HepG2 (cell line): ENCODE results near the gene ETS1. TPM values are rescaled to one million over a fixed set of nuclear protein-coding genes. Genes with fewer than 3 reads are reported as not detected.

Source experiments
- ATAC-seq: fragments of 200-7000 bp; cut with Tn5 transposase; 3 replicates; pipeline ENCODE4 v1.9.1; 2020; ENCODE audit warnings: mild to moderate bottlenecking, moderate library complexity
- BruUV-seq: library from RNA; stranded (reverse); fragments of 400-500 nt; replicated peaks from 2 replicates; lab custom pipeline; 2021; lab: Mats Ljungman, UMichigan
- CTCF ChIA-PET: fragments of 300-600 bp; formaldehyde crosslinking; extraction: SDS; loops from one replicate; lab custom pipeline; 2021; ENCODE audit warnings: low total read pairs, inconsistent platforms, low intra/inter-chr PET ratio; lab: Yijun Ruan, JAX
- POLR2A ChIA-PET: fragments of 350-600 bp; sonication (Branson Sonifier 250); formaldehyde crosslinking; loops from one replicate; lab custom pipeline; 2020; ENCODE audit warnings: antibody characterized with exemption, inconsistent platforms; lab: Yijun Ruan, JAX
- DNase-seq: peaks from one replicate; pipeline ENCODE4 v3.0.0-alpha.2; 2015; ENCODE audit warnings: low spot score
- FAIRE-seq: peaks from 3 replicates; lab custom pipeline; 2011; peaks lifted over from hg19 to GRCh38; lab: Jason Lieb, UNC
- H2AFZ ChIP-seq: one replicate; pipeline ENCODE4 v1.6.1; 2011; ENCODE audit warnings: low read length, inconsistent platforms
- H3K27ac ChIP-seq: fragments of 300-600 bp; 3 replicates; pipeline ENCODE4 v1.8.0; 2011; ENCODE audit warnings: mixed run types, mild to moderate bottlenecking, mixed read lengths, low read length, inconsistent platforms; ENCODE audit not compliant: insufficient read depth; ENCODE audit errors: extremely low read length
- H3K27me3 ChIP-seq, 2 experiments: fragments of 200-600 bp in 1 of 2; 2 replicates in 1 of 2; 3 replicates in 1 of 2; pipeline versions ENCODE4 v1.6.0 to v1.8.0; 2011; ENCODE audit warnings: low read length in 2 of 2, mild to moderate bottlenecking in 2 of 2, moderate library complexity in 2 of 2, inconsistent platforms in 1 of 2; ENCODE audit not compliant: insufficient read depth in 2 of 2, control insufficient read depth in 1 of 2
- H3K36me3 ChIP-seq, 2 experiments: fragments of 200-600 bp in 1 of 2; replicated peaks in 1 of 2; 2 replicates in 1 of 2; 3 replicates in 1 of 2; pipeline versions ENCODE4 v1.5.1 to v1.8.0; 2011; ENCODE audit warnings: low read length in 2 of 2, inconsistent platforms in 1 of 2; ENCODE audit not compliant: insufficient read depth in 2 of 2, control insufficient read depth in 1 of 2
- H3K4me1 ChIP-seq: 2 replicates; pipeline ENCODE4 v1.5.1; 2012; ENCODE audit warnings: low read length, inconsistent platforms; ENCODE audit not compliant: insufficient read depth
- H3K4me2 ChIP-seq: 2 replicates; pipeline ENCODE4 v1.6.0; 2011; ENCODE audit warnings: low read depth, low read length, inconsistent platforms
- H3K4me3 ChIP-seq, 3 experiments: fragments of 200-600 bp in 1 of 3; sonication (generic), shearing (Covaris generic) in 1 of 3; replicated peaks in 1 of 3; 2 replicates each; pipeline ENCODE4 v1.5.1; 2011 to 2016; ENCODE audit warnings: low read length in 3 of 3, inconsistent platforms in 2 of 3, low read depth in 2 of 3, mild to moderate bottlenecking in 2 of 3, control low read depth in 1 of 3, mixed read lengths in 1 of 3; ENCODE audit not compliant: insufficient read depth in 1 of 3
- H3K79me2 ChIP-seq: one replicate; pipeline ENCODE4 v1.6.1; 2011; ENCODE audit warnings: low read length, inconsistent platforms; ENCODE audit not compliant: insufficient read depth
- H3K9ac ChIP-seq: 2 replicates; pipeline ENCODE4 v1.6.0; 2011; ENCODE audit warnings: mild to moderate bottlenecking, low read depth, low read length, inconsistent platforms; ENCODE audit not compliant: insufficient read depth
- H3K9me3 ChIP-seq: 2 replicates; pipeline ENCODE4 v1.5.1; 2012; ENCODE audit warnings: mild to moderate bottlenecking, low read length
- H4K20me1 ChIP-seq: 2 replicates; pipeline ENCODE4 v1.6.0; 2011; ENCODE audit warnings: inconsistent platforms, mild to moderate bottlenecking, low read length, moderate library complexity; ENCODE audit not compliant: insufficient read depth
- CCAR2 ChIP-seq: fragments of 200-400 bp; formaldehyde crosslinking; optimal IDR thresholded peaks from 2 replicates; pipeline ENCODE3; 2018; ENCODE audit warnings: low read depth, mild to moderate bottlenecking, low read length, moderate library complexity
- NFE2 ChIP-seq: sonication (generic); formaldehyde crosslinking; IDR thresholded peaks from 2 replicates; pipeline ENCODE4 v1.4.0; 2020; ENCODE audit warnings: missing genetic modification reagents
- NPAS2 ChIP-seq: sonication (generic); formaldehyde crosslinking; IDR thresholded peaks from 2 replicates; pipeline ENCODE4 v1.8.0; 2022; ENCODE audit warnings: mild to moderate bottlenecking, missing genetic modification reagents, borderline replicate concordance
- SP1 ChIP-seq, 2 experiments: fragments of 450-650 bp in 1 of 2; sonication (generic) in 1 of 2; formaldehyde crosslinking in 1 of 2; IDR thresholded peaks; 2 replicates each; pipeline versions ENCODE4 v1.4.0 to v1.6.1; 2016 to 2020; ENCODE audit warnings: missing genetic modification reagents in 1 of 2
- ZFAT ChIP-seq: sonication (generic); formaldehyde crosslinking; conservative IDR thresholded peaks from 2 replicates; pipeline ENCODE4 v1.8.1; 2023; ENCODE audit warnings: missing genetic modification reagents, inconsistent platforms
- ZNF34 ChIP-seq: sonication (generic); formaldehyde crosslinking; IDR thresholded peaks from 2 replicates; pipeline ENCODE4 v1.4.0; 2020; ENCODE audit warnings: mild to moderate bottlenecking, missing genetic modification reagents, borderline replicate concordance
- ZNF605 ChIP-seq: sonication (generic); formaldehyde crosslinking; IDR thresholded peaks from 2 replicates; pipeline ENCODE4 v1.8.0; 2022; ENCODE audit warnings: mild to moderate bottlenecking, missing genetic modification reagents
- ZNF652 ChIP-seq: IDR thresholded peaks from 2 replicates; pipeline ENCODE4 v1.6.1; 2016; ENCODE audit warnings: low read depth, borderline replicate concordance
- ZNF792 ChIP-seq: IDR thresholded peaks from 2 replicates; pipeline ENCODE4 v1.6.1; 2016
- WGBS: methylation state at CpG from one replicate; pipeline ENCODE4 v1.1.6; 2017; ENCODE audit warnings: low lambda C conversion rate; 5-methylcytosine and 5-hydroxymethylcytosine counted together
- in situ Hi-C: cut with HindIII; loops from 2 replicates; pipeline ENCODE4 v1.10.0; 2017; ENCODE audit warnings: low pct_unique_long_range_greater_than_20kb; ENCODE audit not compliant: extremely low pct_ligation_motif_present
- intact Hi-C: fragments of 100-400 bp; cut with micrococcal nuclease; formaldehyde crosslinking; loops from one replicate; pipeline ENCODE4 v1.10.0; 2022; ENCODE audit not compliant: unreplicated experiment
- polyA plus RNA-seq, 8 experiments: library from polyadenylated mRNA; depleted of rRNA in 3 of 8; stranded (reverse) in 7 of 8; unstranded in 1 of 8; fragments of >200 nt; fragmentation: Illumina TruSeq in 4 of 8; extraction: Trizol in 4 of 8; gene quantifications; 2 replicates each; pipeline versions ENCODE4 v1.2.1 to v1.2.3, GENCODE V29; 2011 to 2016; ENCODE audit warnings: low read depth in 4 of 8, missing spikeins in 1 of 8, mixed read lengths in 1 of 8; ENCODE audit not compliant: insufficient read depth in 1 of 8
- total RNA-seq, 5 experiments: library from RNA; depleted of rRNA; stranded (reverse); fragments of >200 nt; fragmentation: Illumina TruSeq; extraction: Trizol; gene quantifications; 2 replicates each; pipeline ENCODE4 v1.2.3, GENCODE V29; 2016; ENCODE audit warnings: low read depth in 1 of 5
- TF ChIP-seq, protein P1 (sequence below): IDR thresholded peaks from 2 replicates; pipeline ENCODE4 v1.6.1; 2016; ENCODE audit warnings: missing compliant biosample characterization, missing genetic modification reagents, borderline replicate concordance
- TF ChIP-seq, protein P2 (sequence below): sonication (generic); formaldehyde crosslinking; IDR thresholded peaks from 2 replicates; pipeline ENCODE4 v1.4.0; 2020; ENCODE audit warnings: missing genetic modification reagents, borderline replicate concordance
- TF ChIP-seq, protein P3 (sequence below): sonication (generic); formaldehyde crosslinking; conservative IDR thresholded peaks from 2 replicates; pipeline ENCODE4 v1.4.0; 2020; ENCODE audit warnings: missing genetic modification reagents
- TF ChIP-seq, protein P4 (sequence below): sonication (generic); formaldehyde crosslinking; IDR thresholded peaks from 2 replicates; pipeline ENCODE4 v1.4.0; 2020; ENCODE audit warnings: missing genetic modification reagents

The ETS1 gene
- total and polyA plus RNA-seq, 2 of the 13 experiments (the other 11 are each of a cell fraction or from before 2014, with no cell fraction given): 0.18 to 0.34 TPM

DNA sequence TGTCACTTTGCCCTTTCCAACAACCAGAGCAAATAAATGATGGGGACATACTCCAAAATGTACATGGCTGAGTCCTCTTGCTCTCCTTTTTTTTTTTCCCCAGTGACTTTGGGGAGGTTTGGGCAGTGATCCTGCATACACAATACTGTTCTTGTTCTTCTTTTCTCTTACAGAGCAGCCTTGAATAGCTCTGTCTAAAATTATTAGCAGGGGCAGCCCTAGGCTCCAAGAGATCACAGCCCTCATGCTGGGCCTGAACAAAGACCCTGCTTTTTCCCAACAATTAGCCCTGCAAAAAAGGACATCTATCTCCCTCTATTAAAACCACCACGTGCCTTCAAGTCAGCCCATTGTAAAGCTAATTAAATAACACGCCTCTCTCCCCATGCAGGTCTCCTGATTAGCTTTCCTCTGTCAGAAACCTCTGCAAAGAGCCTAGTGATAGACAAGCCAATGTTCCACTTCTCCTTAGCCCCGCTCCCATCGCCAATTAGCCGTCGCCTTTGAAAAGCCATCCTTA is 54.7 kb downstream of the ETS1 start (continued):
- TF ChIP-seq SP1 (IDR thresholded peaks at IDR 0.05): no peak
- TF ChIP-seq SP1 (CRISPR knock-in tag; IDR thresholded peaks at IDR 0.05): no peak
- TF ChIP-seq, protein P1, sequence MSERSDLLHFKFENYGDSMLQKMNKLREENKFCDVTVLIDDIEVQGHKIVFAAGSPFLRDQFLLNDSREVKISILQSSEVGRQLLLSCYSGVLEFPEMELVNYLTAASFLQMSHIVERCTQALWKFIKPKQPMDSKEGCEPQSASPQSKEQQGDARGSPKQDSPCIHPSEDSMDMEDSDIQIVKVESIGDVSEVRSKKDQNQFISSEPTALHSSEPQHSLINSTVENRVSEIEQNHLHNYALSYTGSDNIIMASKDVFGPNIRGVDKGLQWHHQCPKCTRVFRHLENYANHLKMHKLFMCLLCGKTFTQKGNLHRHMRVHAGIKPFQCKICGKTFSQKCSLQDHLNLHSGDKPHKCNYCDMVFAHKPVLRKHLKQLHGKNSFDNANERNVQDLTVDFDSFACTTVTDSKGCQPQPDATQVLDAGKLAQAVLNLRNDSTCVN (CRISPR knock-in tag): no peak
- TF ChIP-seq, all 625 proteins: peak for 0

DNA sequence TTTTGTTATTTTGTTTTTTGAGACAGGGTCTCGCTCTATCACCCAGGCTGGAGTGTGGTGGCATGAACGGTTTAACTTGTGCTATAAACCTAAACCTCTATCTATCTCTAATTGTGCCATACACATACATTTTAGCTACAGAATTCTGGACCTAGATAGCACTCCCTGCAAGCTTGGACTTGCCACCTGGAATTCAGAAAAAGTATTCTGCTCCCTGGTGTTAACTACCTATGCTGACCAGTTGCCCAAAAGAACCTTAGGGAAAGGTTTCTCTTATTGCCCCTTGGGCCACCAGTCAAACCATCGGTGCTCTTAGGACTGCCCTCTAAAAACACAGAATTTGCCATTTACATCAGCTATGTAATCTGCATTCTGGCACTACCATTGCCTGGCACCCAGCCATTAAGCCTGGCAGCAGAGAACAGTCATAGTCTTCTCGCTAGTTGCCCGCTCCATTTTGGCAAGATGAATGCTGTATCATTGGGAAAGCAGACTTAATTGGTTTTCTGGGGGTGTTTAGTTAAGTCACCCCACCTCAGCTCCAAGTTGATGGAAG is 55.3 kb downstream of the ETS1 start:
- Histone ChIP-seq H3K27me3 (no peaks in the 10 kb centered on the region), H3K9ac (no peak overlapping the region), H3K4me1 (no peaks in the 10 kb centered on the region), H4K20me1 (no peaks in the 10 kb centered on the region), H3K4me2 (no peak overlapping the region), H3K9me3 (no peaks in the 10 kb centered on the region), H3K27ac (no peak overlapping the region), H2AFZ (no peak overlapping the region), H3K79me2 (no peaks in the 10 kb centered on the region), H3K36me3 (no peaks in the 10 kb centered on the region), H3K4me3 (no peak overlapping the region)
- ATAC-seq (no peak), DNase-seq (no peak), FAIRE-seq (no peak)
- no TSS peak for BruUV-seq
- in situ Hi-C loops (no loop called here), intact Hi-C loops (no loop called here)
- CTCF ChIA-PET: no interaction called here
- 3% methylated on average over 5 of the region's 5 CpGs for WGBS
- POLR2A ChIA-PET: no interaction called here
- TF ChIP-seq NPAS2 (CRISPR knock-in tag): no peak
- no peak for TF ChIP-seq ZNF792
- no peak for TF ChIP-seq ZNF34 (CRISPR knock-in tag)
- no peak for TF ChIP-seq NFE2 (CRISPR knock-in tag)
- TF ChIP-seq, protein P2, sequence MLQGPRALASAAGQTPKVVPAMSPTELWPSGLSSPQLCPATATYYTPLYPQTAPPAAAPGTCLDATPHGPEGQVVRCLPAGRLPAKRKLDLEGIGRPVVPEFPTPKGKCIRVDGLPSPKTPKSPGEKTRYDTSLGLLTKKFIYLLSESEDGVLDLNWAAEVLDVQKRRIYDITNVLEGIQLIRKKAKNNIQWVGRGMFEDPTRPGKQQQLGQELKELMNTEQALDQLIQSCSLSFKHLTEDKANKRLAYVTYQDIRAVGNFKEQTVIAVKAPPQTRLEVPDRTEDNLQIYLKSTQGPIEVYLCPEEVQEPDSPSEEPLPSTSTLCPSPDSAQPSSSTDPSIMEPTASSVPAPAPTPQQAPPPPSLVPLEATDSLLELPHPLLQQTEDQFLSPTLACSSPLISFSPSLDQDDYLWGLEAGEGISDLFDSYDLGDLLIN: no peak
- TF ChIP-seq CCAR2: no peak
- TF ChIP-seq, protein P3, sequence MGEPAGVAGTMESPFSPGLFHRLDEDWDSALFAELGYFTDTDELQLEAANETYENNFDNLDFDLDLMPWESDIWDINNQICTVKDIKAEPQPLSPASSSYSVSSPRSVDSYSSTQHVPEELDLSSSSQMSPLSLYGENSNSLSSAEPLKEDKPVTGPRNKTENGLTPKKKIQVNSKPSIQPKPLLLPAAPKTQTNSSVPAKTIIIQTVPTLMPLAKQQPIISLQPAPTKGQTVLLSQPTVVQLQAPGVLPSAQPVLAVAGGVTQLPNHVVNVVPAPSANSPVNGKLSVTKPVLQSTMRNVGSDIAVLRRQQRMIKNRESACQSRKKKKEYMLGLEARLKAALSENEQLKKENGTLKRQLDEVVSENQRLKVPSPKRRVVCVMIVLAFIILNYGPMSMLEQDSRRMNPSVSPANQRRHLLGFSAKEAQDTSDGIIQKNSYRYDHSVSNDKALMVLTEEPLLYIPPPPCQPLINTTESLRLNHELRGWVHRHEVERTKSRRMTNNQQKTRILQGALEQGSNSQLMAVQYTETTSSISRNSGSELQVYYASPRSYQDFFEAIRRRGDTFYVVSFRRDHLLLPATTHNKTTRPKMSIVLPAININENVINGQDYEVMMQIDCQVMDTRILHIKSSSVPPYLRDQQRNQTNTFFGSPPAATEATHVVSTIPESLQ (CRISPR knock-in tag): no peak
- no peak for TF ChIP-seq ZFAT (CRISPR knock-in tag)
- TF ChIP-seq ZNF652 (CRISPR knock-in tag): no peak
- TF ChIP-seq, protein P4, sequence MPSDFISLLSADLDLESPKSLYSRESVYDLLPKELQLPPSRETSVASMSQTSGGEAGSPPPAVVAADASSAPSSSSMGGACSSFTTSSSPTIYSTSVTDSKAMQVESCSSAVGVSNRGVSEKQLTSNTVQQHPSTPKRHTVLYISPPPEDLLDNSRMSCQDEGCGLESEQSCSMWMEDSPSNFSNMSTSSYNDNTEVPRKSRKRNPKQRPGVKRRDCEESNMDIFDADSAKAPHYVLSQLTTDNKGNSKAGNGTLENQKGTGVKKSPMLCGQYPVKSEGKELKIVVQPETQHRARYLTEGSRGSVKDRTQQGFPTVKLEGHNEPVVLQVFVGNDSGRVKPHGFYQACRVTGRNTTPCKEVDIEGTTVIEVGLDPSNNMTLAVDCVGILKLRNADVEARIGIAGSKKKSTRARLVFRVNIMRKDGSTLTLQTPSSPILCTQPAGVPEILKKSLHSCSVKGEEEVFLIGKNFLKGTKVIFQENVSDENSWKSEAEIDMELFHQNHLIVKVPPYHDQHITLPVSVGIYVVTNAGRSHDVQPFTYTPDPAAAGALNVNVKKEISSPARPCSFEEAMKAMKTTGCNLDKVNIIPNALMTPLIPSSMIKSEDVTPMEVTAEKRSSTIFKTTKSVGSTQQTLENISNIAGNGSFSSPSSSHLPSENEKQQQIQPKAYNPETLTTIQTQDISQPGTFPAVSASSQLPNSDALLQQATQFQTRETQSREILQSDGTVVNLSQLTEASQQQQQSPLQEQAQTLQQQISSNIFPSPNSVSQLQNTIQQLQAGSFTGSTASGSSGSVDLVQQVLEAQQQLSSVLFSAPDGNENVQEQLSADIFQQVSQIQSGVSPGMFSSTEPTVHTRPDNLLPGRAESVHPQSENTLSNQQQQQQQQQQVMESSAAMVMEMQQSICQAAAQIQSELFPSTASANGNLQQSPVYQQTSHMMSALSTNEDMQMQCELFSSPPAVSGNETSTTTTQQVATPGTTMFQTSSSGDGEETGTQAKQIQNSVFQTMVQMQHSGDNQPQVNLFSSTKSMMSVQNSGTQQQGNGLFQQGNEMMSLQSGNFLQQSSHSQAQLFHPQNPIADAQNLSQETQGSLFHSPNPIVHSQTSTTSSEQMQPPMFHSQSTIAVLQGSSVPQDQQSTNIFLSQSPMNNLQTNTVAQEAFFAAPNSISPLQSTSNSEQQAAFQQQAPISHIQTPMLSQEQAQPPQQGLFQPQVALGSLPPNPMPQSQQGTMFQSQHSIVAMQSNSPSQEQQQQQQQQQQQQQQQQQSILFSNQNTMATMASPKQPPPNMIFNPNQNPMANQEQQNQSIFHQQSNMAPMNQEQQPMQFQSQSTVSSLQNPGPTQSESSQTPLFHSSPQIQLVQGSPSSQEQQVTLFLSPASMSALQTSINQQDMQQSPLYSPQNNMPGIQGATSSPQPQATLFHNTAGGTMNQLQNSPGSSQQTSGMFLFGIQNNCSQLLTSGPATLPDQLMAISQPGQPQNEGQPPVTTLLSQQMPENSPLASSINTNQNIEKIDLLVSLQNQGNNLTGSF: no peak
- TF ChIP-seq ZNF605 (CRISPR knock-in tag): no peak
